PC-3 (cell line): ENCODE data around the gene CLEC16A.

Source experiments
- EZH2 ChIP-seq: fragments of 300-600 bp; sonication (generic); IDR thresholded peaks from one replicate; pipeline ENCODE4 v1.6.1; 2017; ENCODE audit warnings: antibody characterized with exemption, mild to moderate bottlenecking, low read length; ENCODE audit not compliant: unreplicated experiment
- TF ChIP-seq, protein P1 (sequence below): fragments of 300-600 bp; sonication (generic); conservative IDR thresholded peaks from 2 replicates; pipeline ENCODE4 v1.5.1; 2017; ENCODE audit warnings: antibody characterized with exemption, low read depth, mild to moderate bottlenecking, low read length

DNA sequence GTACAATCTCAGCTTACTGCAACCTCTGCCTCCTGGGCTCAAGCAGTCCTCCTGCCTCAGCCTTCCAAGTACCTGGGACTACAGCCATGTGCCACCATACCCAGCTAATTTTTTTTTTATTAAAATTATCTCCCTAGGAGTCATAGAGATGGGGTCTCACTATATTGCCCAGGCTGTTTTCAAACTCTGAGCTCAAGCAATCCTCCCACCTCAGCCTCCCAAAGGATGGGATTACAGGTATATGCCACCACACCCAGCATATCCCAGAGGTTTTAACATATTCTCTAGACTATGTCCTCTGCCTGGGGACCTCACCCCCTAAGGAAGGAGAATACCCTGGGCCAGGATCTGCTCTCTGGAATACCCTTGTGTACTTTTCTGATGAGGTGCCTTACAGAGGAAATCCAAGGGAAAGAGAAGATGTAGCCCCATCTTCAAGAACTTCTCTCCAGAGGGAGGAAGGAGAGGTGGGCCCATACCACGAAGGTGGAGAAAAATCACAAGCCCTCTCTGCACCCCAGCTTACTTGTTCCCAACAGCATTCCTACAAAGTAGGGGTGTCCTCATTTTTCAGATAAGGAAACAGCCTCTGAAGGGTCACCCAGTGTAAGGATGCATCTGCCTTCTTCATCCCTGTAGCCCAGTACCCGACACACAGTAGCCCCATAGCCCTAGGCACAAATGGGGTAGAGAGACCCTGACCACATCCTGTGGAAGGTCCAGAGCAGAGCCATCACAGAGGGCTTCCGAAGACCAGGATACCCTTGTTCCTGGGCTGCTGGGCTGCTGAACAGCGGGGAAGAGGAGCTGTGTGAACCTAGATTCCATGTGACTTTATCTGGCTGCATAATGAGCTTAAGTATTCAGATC, 160.0 kb downstream of the CLEC16A start:
- TF ChIP-seq, protein P1, sequence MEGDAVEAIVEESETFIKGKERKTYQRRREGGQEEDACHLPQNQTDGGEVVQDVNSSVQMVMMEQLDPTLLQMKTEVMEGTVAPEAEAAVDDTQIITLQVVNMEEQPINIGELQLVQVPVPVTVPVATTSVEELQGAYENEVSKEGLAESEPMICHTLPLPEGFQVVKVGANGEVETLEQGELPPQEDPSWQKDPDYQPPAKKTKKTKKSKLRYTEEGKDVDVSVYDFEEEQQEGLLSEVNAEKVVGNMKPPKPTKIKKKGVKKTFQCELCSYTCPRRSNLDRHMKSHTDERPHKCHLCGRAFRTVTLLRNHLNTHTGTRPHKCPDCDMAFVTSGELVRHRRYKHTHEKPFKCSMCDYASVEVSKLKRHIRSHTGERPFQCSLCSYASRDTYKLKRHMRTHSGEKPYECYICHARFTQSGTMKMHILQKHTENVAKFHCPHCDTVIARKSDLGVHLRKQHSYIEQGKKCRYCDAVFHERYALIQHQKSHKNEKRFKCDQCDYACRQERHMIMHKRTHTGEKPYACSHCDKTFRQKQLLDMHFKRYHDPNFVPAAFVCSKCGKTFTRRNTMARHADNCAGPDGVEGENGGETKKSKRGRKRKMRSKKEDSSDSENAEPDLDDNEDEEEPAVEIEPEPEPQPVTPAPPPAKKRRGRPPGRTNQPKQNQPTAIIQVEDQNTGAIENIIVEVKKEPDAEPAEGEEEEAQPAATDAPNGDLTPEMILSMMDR, result no peak
- TF ChIP-seq EZH2, result no peak
